HepG2 (cell line): ENCODE measurements around the gene RSF1. TPM values are rescaled to one million over a fixed set of nuclear protein-coding genes. Genes with fewer than 3 reads are reported as not detected.

Source experiments
- ATAC-seq: fragments of 200-7000 bp; cut with Tn5 transposase; 3 replicates; pipeline ENCODE4 v1.9.1; 2020; ENCODE audit warnings: mild to moderate bottlenecking, moderate library complexity
- BruUV-seq: library from RNA; stranded (reverse); fragments of 400-500 nt; replicated peaks from 2 replicates; lab custom pipeline; 2021; lab: Mats Ljungman, UMichigan
- CTCF ChIA-PET: fragments of 300-600 bp; formaldehyde crosslinking; extraction: SDS; loops from one replicate; lab custom pipeline; 2021; ENCODE audit warnings: low total read pairs, inconsistent platforms, low intra/inter-chr PET ratio; lab: Yijun Ruan, JAX
- POLR2A ChIA-PET: fragments of 350-600 bp; sonication (Branson Sonifier 250); formaldehyde crosslinking; loops from one replicate; lab custom pipeline; 2020; ENCODE audit warnings: antibody characterized with exemption, inconsistent platforms; lab: Yijun Ruan, JAX
- DNase-seq: peaks from one replicate; pipeline ENCODE4 v3.0.0-alpha.2; 2015; ENCODE audit warnings: low spot score
- FAIRE-seq: peaks from 3 replicates; lab custom pipeline; 2011; peaks lifted over from hg19 to GRCh38; lab: Jason Lieb, UNC
- H2AFZ ChIP-seq: one replicate; pipeline ENCODE4 v1.6.1; 2011; ENCODE audit warnings: low read length, inconsistent platforms
- H3K27ac ChIP-seq: fragments of 300-600 bp; 3 replicates; pipeline ENCODE4 v1.8.0; 2011; ENCODE audit warnings: mixed run types, mild to moderate bottlenecking, mixed read lengths, low read length, inconsistent platforms; ENCODE audit not compliant: insufficient read depth; ENCODE audit errors: extremely low read length
- H3K27me3 ChIP-seq, 2 experiments: fragments of 200-600 bp in 1 of 2; 2 replicates in 1 of 2; 3 replicates in 1 of 2; pipeline versions ENCODE4 v1.6.0 to v1.8.0; 2011; ENCODE audit warnings: low read length in 2 of 2, mild to moderate bottlenecking in 2 of 2, moderate library complexity in 2 of 2, inconsistent platforms in 1 of 2; ENCODE audit not compliant: insufficient read depth in 2 of 2, control insufficient read depth in 1 of 2
- H3K36me3 ChIP-seq, 2 experiments: fragments of 200-600 bp in 1 of 2; replicated peaks in 1 of 2; 2 replicates in 1 of 2; 3 replicates in 1 of 2; pipeline versions ENCODE4 v1.5.1 to v1.8.0; 2011; ENCODE audit warnings: low read length in 2 of 2, inconsistent platforms in 1 of 2; ENCODE audit not compliant: insufficient read depth in 2 of 2, control insufficient read depth in 1 of 2
- H3K4me1 ChIP-seq: 2 replicates; pipeline ENCODE4 v1.5.1; 2012; ENCODE audit warnings: low read length, inconsistent platforms; ENCODE audit not compliant: insufficient read depth
- H3K4me2 ChIP-seq: 2 replicates; pipeline ENCODE4 v1.6.0; 2011; ENCODE audit warnings: low read depth, low read length, inconsistent platforms
- H3K4me3 ChIP-seq, 3 experiments: fragments of 200-600 bp in 1 of 3; sonication (generic), shearing (Covaris generic) in 1 of 3; replicated peaks in 1 of 3; 2 replicates each; pipeline ENCODE4 v1.5.1; 2011 to 2016; ENCODE audit warnings: low read length in 3 of 3, inconsistent platforms in 2 of 3, low read depth in 2 of 3, mild to moderate bottlenecking in 2 of 3, control low read depth in 1 of 3, mixed read lengths in 1 of 3; ENCODE audit not compliant: insufficient read depth in 1 of 3
- H3K79me2 ChIP-seq: one replicate; pipeline ENCODE4 v1.6.1; 2011; ENCODE audit warnings: low read length, inconsistent platforms; ENCODE audit not compliant: insufficient read depth
- H3K9ac ChIP-seq: 2 replicates; pipeline ENCODE4 v1.6.0; 2011; ENCODE audit warnings: mild to moderate bottlenecking, low read depth, low read length, inconsistent platforms; ENCODE audit not compliant: insufficient read depth
- H3K9me3 ChIP-seq: 2 replicates; pipeline ENCODE4 v1.5.1; 2012; ENCODE audit warnings: mild to moderate bottlenecking, low read length
- H4K20me1 ChIP-seq: 2 replicates; pipeline ENCODE4 v1.6.0; 2011; ENCODE audit warnings: inconsistent platforms, mild to moderate bottlenecking, low read length, moderate library complexity; ENCODE audit not compliant: insufficient read depth
- HINFP ChIP-seq: sonication (generic); formaldehyde crosslinking; IDR thresholded peaks from 2 replicates; pipeline ENCODE4 v1.4.0; 2020; ENCODE audit warnings: low read depth, mild to moderate bottlenecking, missing genetic modification reagents
- HNRNPLL ChIP-seq: fragments of 200-400 bp; formaldehyde crosslinking; IDR thresholded peaks from 2 replicates; pipeline ENCODE4 v1.6.1; 2017; ENCODE audit warnings: mild to moderate bottlenecking, low read depth, low read length; ENCODE audit not compliant: poor library complexity, severe bottlenecking
- KAT8 ChIP-seq: IDR thresholded peaks from 2 replicates; pipeline ENCODE4 v1.6.1; 2016; ENCODE audit warnings: missing genetic modification reagents, missing compliant biosample characterization
- PCBP1 ChIP-seq: fragments of 200-400 bp; formaldehyde crosslinking; IDR thresholded peaks from 2 replicates; pipeline ENCODE4 v1.6.1; 2017; ENCODE audit warnings: mild to moderate bottlenecking, low read depth, low read length, borderline replicate concordance
- PCBP2 ChIP-seq: fragments of 200-400 bp; formaldehyde crosslinking; optimal IDR thresholded peaks from 2 replicates; pipeline ENCODE3; 2018; ENCODE audit warnings: low read length, low read depth; ENCODE audit not compliant: poor library complexity, severe bottlenecking
- RFX5 ChIP-seq: IDR thresholded peaks from 2 replicates; pipeline ENCODE4 v1.6.1; 2011; ENCODE audit warnings: low read depth, low read length, improper control_type of control experiment
- THAP7 ChIP-seq: sonication (generic); formaldehyde crosslinking; IDR thresholded peaks from 2 replicates; pipeline ENCODE4 v1.8.1; 2023; ENCODE audit warnings: mild to moderate bottlenecking, missing genetic modification reagents
- ZFP36L1 ChIP-seq: sonication (generic); formaldehyde crosslinking; IDR thresholded peaks from 2 replicates; pipeline ENCODE4 v1.8.0; 2022; ENCODE audit warnings: mild to moderate bottlenecking, missing genetic modification reagents, moderate library complexity
- ZNF782 ChIP-seq: sonication (generic); formaldehyde crosslinking; IDR thresholded peaks from 2 replicates; pipeline ENCODE4 v1.4.0; 2020; ENCODE audit warnings: missing genetic modification reagents, mild to moderate bottlenecking, borderline replicate concordance
- WGBS: methylation state at CpG from one replicate; pipeline ENCODE4 v1.1.6; 2017; ENCODE audit warnings: low lambda C conversion rate; 5-methylcytosine and 5-hydroxymethylcytosine counted together
- in situ Hi-C: cut with HindIII; loops from 2 replicates; pipeline ENCODE4 v1.10.0; 2017; ENCODE audit warnings: low pct_unique_long_range_greater_than_20kb; ENCODE audit not compliant: extremely low pct_ligation_motif_present
- intact Hi-C: fragments of 100-400 bp; cut with micrococcal nuclease; formaldehyde crosslinking; loops from one replicate; pipeline ENCODE4 v1.10.0; 2022; ENCODE audit not compliant: unreplicated experiment
- polyA plus RNA-seq, 8 experiments: library from polyadenylated mRNA; depleted of rRNA in 3 of 8; stranded (reverse) in 7 of 8; unstranded in 1 of 8; fragments of >200 nt; fragmentation: Illumina TruSeq in 4 of 8; extraction: Trizol in 4 of 8; gene quantifications; 2 replicates each; pipeline versions ENCODE4 v1.2.1 to v1.2.3, GENCODE V29; 2011 to 2016; ENCODE audit warnings: low read depth in 4 of 8, missing spikeins in 1 of 8, mixed read lengths in 1 of 8; ENCODE audit not compliant: insufficient read depth in 1 of 8
- total RNA-seq, 5 experiments: library from RNA; depleted of rRNA; stranded (reverse); fragments of >200 nt; fragmentation: Illumina TruSeq; extraction: Trizol; gene quantifications; 2 replicates each; pipeline ENCODE4 v1.2.3, GENCODE V29; 2016; ENCODE audit warnings: low read depth in 1 of 5
- TF ChIP-seq, protein P1 (sequence below): sonication (generic); formaldehyde crosslinking; IDR thresholded peaks from 2 replicates; pipeline ENCODE4 v1.9.0; 2021; ENCODE audit warnings: missing genetic modification reagents, borderline replicate concordance

RSF1 gene
- total and polyA plus RNA-seq, 2 of the 13 experiments (the other 11 are each of a cell fraction or from before 2014, with no cell fraction given): 15.5 to 33.1 TPM

GRCh38 chr11:77762426-77762825 is 58.1 kb downstream of the RSF1 start (continued):
- TF ChIP-seq PCBP1 (no peak), HINFP (CRISPR knock-in tag) (no peak), ZNF782 (no peak), THAP7 (no peak), KAT8 (CRISPR knock-in tag) (no peak), RFX5 (no peak)
- TF ChIP-seq, all 625 proteins: peak for 0

- intact Hi-C loops (no loop called here), in situ Hi-C loops (no loop called here)
- H2AFZ ChIP-seq: no peak overlapping the region
- TF ChIP-seq HNRNPLL (no peak), ZFP36L1 (CRISPR knock-in tag) (no peak), PCBP2 (no peak)
- TF ChIP-seq, protein P1, sequence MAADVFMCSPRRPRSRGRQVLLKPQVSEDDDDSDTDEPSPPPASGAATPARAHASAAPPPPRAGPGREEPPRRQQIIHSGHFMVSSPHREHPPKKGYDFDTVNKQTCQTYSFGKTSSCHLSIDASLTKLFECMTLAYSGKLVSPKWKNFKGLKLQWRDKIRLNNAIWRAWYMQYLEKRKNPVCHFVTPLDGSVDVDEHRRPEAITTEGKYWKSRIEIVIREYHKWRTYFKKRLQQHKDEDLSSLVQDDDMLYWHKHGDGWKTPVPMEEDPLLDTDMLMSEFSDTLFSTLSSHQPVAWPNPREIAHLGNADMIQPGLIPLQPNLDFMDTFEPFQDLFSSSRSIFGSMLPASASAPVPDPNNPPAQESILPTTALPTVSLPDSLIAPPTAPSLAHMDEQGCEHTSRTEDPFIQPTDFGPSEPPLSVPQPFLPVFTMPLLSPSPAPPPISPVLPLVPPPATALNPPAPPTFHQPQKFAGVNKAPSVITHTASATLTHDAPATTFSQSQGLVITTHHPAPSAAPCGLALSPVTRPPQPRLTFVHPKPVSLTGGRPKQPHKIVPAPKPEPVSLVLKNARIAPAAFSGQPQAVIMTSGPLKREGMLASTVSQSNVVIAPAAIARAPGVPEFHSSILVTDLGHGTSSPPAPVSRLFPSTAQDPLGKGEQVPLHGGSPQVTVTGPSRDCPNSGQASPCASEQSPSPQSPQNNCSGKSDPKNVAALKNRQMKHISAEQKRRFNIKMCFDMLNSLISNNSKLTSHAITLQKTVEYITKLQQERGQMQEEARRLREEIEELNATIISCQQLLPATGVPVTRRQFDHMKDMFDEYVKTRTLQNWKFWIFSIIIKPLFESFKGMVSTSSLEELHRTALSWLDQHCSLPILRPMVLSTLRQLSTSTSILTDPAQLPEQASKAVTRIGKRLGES (CRISPR knock-in tag): no peak
- no TSS peak for BruUV-seq
- no peak for ATAC-seq
- H3K79me2 ChIP-seq: no peaks in the 10 kb centered on the region
- H3K27me3 ChIP-seq: no peaks in the 10 kb centered on the region
- no peak overlapping the region for H3K4me3 ChIP-seq
- WGBS: 98% methylated on average over 3 of the region's 3 CpGs
- no peak overlapping the region for H3K27ac ChIP-seq
- no peak for DNase-seq
- no peaks in the 10 kb centered on the region for H3K9me3 ChIP-seq
- no peak for FAIRE-seq
- peaks cover 4 to 20% of the 10 kb centered on the region in 2 experiments; a peak in 4 of 5 replicates for H3K36me3 ChIP-seq
- no peaks in the 10 kb centered on the region for H4K20me1 ChIP-seq
- CTCF ChIA-PET: no interaction called here
- no peaks in the 10 kb centered on the region for H3K4me1 ChIP-seq
- no peak overlapping the region for H3K9ac ChIP-seq
- no peak overlapping the region for H3K4me2 ChIP-seq
- POLR2A ChIA-PET: no interaction called here
Observed at GRCh38 chr11:77761491-77761890, 59.0 kb downstream of the RSF1 start.
